ENCODE data around the gene OR2A25.
"Not testable (repeated sequence)": the region's sequence is repeated elsewhere in the genome, so short reads cannot be mapped to it uniquely, and the experiment has no call there.

The OR2A25 gene

DNA sequence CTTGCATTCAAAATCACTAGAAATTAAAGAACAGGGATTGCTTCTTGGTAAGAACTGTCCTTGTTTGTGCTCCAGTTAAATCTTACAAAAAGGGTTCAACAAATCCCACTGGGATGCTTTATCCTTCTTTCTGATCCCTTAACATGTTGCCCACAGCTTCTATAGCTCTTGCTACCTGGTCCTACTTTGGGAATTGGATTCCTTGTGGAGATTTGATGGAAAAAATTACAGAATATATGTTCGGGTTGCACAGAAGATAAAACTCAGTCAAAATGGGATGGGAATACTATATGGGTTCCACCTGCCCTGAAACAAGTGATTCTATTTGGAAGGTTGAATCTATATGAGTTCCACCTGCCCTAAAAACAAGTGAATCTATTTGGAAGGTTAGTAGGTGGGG is at the start of gene OR2A25:
Gene OR2A25 (plus strand): TSS at position 301 of the 400 bp plus-strand sequence. CDS start 4,409 bp downstream, outside the sequence.
- no peak for DNase-seq (ENCODE audit: low read depth in 2 of 2)

DNA sequence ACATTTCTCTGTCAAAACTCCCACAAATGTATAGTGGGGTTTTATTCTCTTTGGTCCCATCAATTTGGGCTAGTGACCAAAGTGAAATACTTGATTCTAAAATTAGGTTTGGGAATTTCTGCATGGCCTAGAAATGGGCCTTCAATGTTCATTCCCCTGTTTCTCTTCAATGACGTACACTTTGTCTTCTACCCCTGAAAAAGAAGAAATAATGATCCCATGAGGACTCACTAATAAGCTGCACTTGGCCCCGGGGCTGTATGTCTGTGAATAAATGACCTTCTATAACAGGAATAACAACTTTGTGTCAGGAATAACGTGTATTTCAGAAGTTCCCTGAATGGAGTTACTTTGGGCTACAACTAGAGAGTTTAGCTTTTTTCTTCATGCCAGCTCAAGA is 49.3 kb upstream of the OR2A25 start:
- no peak for DNase-seq (ENCODE audit: low read depth in 2 of 2)

GRCh38 chr7:144022169-144022568 is 47.4 kb upstream of the OR2A25 start:
- no peak for DNase-seq (ENCODE audit: low read depth in 2 of 2)

DNA sequence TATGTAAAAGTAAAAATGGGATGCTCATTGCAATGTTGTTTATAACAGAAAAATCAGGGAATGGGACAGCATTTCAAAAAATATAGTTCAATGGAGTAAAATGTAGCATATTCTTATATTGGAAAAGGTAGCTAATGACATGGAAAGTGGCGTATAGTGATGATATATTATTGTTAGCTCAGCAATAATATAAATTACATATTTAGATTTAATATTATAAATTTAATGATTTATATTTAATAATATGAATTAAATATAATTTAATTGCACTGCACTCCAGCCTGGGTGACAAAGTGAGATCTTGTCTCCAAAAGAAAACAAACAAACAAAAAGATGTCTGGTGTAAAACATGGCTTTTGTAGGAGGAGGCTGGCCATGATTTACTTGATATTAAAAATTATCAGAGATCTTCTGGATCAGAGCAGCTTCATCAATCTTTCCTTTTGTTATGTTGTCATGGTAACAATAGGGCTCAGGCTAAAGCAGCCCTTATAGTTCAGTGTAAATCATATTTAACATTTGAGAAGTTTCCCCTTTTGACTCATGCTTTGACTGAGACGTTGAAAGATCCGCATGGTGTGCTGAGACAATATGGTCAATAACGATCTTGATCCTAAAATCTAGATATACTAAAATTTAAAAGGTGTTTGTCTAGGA is 46.3 kb upstream of the OR2A25 start:
- no peak for DNase-seq (ENCODE audit: low read depth in 2 of 2)

GRCh38 chr7:144024213-144024612 is 45.4 kb upstream of the OR2A25 start:
- no peak for DNase-seq (ENCODE audit: low read depth in 2 of 2)

DNA sequence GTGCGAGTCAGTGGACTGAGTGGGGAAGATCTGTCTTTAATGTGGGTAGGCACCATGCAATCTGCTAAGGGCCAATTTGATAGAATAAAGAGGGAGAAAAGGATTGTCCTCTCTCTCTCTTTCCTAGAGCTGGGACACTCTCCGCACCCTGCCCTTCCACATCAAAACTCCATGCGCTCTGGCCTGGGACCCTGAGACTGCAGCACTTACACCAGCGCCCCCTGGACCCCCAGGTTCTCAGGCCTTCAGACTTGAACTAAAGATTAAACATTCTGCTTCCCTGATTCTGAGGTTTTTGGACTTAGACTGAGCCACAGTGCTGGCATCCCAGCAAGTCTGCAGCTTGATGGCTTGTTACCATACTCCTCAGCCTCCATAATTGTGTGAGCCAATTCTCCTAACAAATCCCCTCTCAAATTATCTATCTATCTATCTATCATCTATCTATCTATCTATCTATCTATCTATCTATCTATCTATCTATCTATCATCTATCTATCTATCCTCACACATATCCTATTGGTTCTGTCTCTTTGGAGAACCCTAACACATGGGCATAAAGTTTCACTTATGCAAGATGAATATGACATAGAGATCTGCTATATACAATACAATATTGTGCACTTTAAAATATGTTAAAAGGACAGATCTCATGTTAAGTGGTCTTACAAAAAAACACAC is 43.3 kb upstream of the OR2A25 start:
- DNase-seq (ENCODE audit: low read depth in 2 of 2): no peak

GRCh38 chr7:144027070-144027469 is 42.5 kb upstream of the OR2A25 start:
- DNase-seq (ENCODE audit: low read depth in 2 of 2): no peak

GRCh38 chr7:144027974-144028373 is 41.6 kb upstream of the OR2A25 start:
- DNase-seq (ENCODE audit: low read depth in 2 of 2): no peak

- no peak for DNase-seq (ENCODE audit: low read depth in 2 of 2)
Measured at GRCh38 chr7:144028547-144028946, 41.1 kb upstream of the OR2A25 start.

DNA sequence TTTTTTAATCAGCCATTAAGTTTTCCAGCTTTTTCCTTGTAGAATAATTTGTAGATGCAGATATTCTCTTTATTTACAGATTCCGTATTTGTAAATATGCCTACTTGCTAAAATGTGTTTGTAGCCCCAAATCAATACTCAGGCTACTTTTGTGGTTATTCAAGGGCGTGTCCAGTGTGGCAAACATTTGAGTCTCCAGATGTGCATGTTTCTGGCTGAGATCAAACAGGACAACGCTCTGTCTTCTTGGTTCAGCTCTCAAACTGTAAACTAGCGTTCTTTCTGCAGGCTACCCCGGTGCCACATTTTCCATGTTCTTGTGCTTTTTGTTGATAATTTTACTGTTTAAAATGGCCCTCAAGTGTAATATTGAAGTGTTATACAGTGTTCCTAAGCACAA is 37.1 kb upstream of the OR2A25 start:
- DNase-seq (ENCODE audit: low read depth in 2 of 2): no peak

- DNase-seq (ENCODE audit: low read depth in 2 of 2): no peak
Measured at GRCh38 chr7:144032985-144033709, 36.5 kb upstream of the OR2A25 start.

GRCh38 chr7:144035385-144035784 is 34.2 kb upstream of the OR2A25 start:
- no peak for DNase-seq (ENCODE audit: low read depth in 2 of 2)

DNA sequence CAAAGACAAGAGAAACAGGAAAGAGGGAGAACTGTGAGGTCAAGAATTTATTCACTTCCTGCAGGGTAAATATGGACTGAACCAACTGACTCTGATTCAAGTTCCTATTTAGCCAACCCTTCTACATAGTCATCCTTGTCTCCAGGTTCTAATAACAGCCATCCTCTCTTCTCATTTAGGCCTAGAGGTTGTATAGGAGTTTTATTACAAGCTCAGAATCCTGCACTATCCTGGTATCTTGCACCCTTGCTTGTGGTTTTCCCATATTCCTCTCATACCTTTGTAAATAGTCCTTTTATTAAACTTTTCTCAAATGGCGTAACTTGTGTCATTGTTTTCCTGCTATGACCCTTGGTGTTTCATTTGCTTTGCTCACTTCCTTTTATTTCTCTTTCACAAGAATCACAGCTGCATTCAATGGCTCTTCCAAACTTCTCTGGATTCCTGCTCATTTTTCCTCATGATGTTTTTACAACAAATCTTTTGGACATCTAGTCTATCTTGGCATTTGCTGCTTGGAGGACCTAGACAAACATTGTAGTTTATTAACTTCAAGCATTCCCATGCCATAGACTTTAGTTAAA is 33.2 kb upstream of the OR2A25 start:
- no peak for DNase-seq (ENCODE audit: low read depth in 2 of 2)

GRCh38 chr7:144037414-144038035 is 32.1 kb upstream of the OR2A25 start:
- no peak for DNase-seq (ENCODE audit: low read depth in 2 of 2)

GRCh38 chr7:144038887-144039286 is 30.7 kb upstream of the OR2A25 start:
- no peak for DNase-seq (ENCODE audit: low read depth in 2 of 2)

GRCh38 chr7:144048648-144049047 is 21.0 kb upstream of the OR2A25 start, which contains the start of gene OR2A5:
Gene OR2A5 (plus strand): TSS chr7:144048948. CDS start chr7:144050402, 1,454 bp downstream.
- DNase-seq (ENCODE audit: low read depth in 2 of 2): no peak

DNA sequence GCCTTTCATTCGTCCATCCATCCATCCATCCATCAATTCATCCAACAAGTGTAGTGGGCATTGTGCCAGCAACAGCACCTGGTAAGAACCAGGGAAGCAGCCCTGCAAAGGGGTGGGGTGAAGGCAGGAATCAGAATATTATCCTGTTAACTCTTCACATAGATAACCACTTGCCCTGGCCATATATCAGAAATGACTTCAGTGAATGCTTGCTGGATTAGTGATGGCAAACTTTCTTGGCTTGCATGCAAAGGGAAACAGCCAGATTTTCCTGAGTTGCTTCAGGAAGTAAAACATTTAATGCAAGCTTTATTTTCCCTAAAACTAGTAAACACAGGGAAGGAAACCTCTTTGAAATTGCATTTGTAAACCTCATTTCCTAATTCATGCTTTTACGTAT is 20.1 kb upstream of the OR2A25 start:
- DNase-seq (ENCODE audit: low read depth in 2 of 2): no peak

DNA sequence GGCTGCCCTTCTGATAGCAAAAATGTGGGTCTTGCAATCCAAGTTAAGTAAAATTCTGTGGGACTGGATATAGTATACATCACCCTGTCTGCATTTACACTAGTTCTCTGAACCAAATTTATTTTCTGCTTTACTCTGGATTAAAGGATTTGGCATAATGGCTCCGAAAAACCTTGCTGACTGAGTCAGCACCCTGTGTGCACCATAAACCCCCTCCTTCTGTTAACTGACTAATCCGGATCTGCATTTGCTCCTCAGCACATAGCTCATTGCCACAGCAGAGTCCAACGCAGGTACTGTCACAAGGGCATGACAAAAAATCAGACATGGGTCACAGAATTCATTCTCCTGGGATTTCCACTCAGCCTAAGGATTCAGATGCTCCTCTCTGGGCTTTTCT is 19.5 kb upstream of the OR2A25 start:
- DNase-seq (ENCODE audit: low read depth in 2 of 2): no peak

DNA sequence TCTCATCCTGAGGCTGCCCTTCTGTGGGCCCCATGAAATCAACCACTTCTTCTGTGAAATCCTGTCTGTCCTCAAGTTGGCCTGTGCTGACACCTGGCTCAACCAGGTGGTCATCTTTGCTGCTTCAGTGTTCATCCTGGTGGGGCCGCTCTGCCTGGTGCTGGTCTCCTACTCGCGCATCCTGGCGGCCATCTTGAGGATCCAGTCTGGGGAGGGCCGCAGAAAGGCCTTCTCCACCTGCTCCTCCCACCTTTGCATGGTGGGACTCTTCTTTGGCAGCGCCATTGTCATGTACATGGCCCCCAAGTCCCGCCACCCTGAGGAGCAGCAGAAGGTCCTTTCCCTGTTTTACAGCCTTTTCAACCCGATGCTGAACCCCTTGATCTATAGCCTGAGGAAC is 18.7 kb upstream of the OR2A25 start:
- not testable (repeated sequence) for DNase-seq (ENCODE audit: low read depth in 2 of 2)

- DNase-seq (ENCODE audit: low read depth in 2 of 2): no peak
Measured at GRCh38 chr7:144057954-144058353, 11.7 kb upstream of the OR2A25 start.

GRCh38 chr7:144063710-144064109 is 5.9 kb upstream of the OR2A25 start:
- no peak for DNase-seq (ENCODE audit: low read depth in 2 of 2)

DNA sequence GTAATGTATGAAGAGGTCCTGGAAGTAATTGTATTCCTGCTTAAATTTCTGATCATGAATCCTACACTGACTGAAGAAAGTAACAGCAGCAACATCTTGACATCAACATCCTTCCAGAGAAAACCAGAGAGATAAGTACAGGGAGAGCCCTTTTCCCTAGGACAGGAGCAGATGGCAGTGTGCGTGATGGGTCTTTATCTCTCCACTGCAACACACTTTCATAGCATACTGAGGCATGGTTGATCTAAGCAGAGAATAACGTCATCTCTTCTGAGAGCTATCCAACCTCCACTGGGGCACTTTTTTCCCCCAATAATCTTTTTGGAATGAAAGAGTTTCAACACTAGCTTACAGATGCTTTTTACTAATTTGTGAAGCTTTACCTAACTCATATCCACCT is 342 bp downstream of the OR2A25 start:
- DNase-seq (ENCODE audit: low read depth in 2 of 2): no peak
